Sigmoid colon (tissue), 4 donors: Measurements from ENCODE around the gene SPACA7.

ENCODE experiments used
- CTCF ChIP-seq, 4 experiments: fragments of 450-650 bp in 3 of 4; fragments of 200-600 bp in 1 of 4; IDR thresholded peaks; one replicate each; pipeline ENCODE4 v1.5.1; 2016 to 2019; ENCODE audit warnings: antibody characterized with exemption in 4 of 4, mild to moderate bottlenecking in 3 of 4, moderate library complexity in 2 of 4
- EP300 ChIP-seq, 4 donors: sonication (generic); formaldehyde crosslinking; IDR thresholded peaks; one replicate each; pipeline ENCODE4 v1.6.1; 2017; ENCODE audit warnings: antibody characterized with exemption in 4 of 4

GRCh38 chr13:112347986-112348385 is 28.2 kb upstream of the SPACA7 start:
- no peak for TF ChIP-seq EP300 (IDR thresholded peaks at IDR 0.05)
- TF ChIP-seq CTCF (IDR thresholded peaks at IDR 0.05): no peak
